Psoas muscle (tissue), 8 donors: ENCODE results near the gene SGSH. TPM values are rescaled to one million over a fixed set of nuclear protein-coding genes. Genes with fewer than 3 reads are reported as not detected.

Source experiments
- ATAC-seq, 4 donors: fragments of 200-7000 bp; cut with Tn5 transposase; one replicate each; pipeline ENCODE4 v1.9.1; 2020; ENCODE audit warnings: moderate library complexity in 3 of 4, mild to moderate bottlenecking in 2 of 4
- DNase-seq, 2 donors: peaks; one replicate each; pipeline ENCODE4 v3.0.0-alpha.2; 2020
- H3K27ac ChIP-seq: fragments of 200-600 bp; one replicate; pipeline ENCODE4 v1.8.0; 2022
- H3K27me3 ChIP-seq, 3 donors: fragments of 200-600 bp in 1 of 3; one replicate each; pipeline versions ENCODE4 v1.6.1 to v1.8.0; 2013 to 2022; ENCODE audit warnings: low read length in 2 of 3, mild to moderate bottlenecking in 2 of 3, moderate library complexity in 1 of 3; ENCODE audit not compliant: insufficient read depth in 3 of 3
- H3K36me3 ChIP-seq, 2 donors: fragments of 200-600 bp in 1 of 2; one replicate each; pipeline versions ENCODE4 v1.6.1 to v1.8.0; 2013 to 2022; ENCODE audit warnings: low read depth in 1 of 2, mild to moderate bottlenecking in 1 of 2, moderate library complexity in 1 of 2; ENCODE audit not compliant: insufficient read depth in 1 of 2
- H3K4me1 ChIP-seq: fragments of 200-600 bp; one replicate; pipeline ENCODE4 v1.8.0; 2022
- H3K4me3 ChIP-seq: fragments of 200-600 bp; one replicate; pipeline ENCODE4 v1.8.0; 2022; ENCODE audit warnings: mild to moderate bottlenecking
- H3K9me3 ChIP-seq: fragments of 200-600 bp; one replicate; pipeline ENCODE4 v1.8.0; 2022
- WGBS, 3 donors: extraction: QIAGEN DNeasy Blood & Tissue Kit; methylation state at CpG; one replicate each; pipeline versions ENCODE4 v1.1.6 to v1.1.7; 2013; 5-methylcytosine and 5-hydroxymethylcytosine counted together
- intact Hi-C, 2 donors: fragments of 100-400 bp; cut with DNase I; formaldehyde crosslinking; loops; one replicate each; pipeline versions ENCODE4 v1.11.0 to v1.14.2; 2022
- long read RNA-seq, 2 donors: library from polyadenylated mRNA; unstranded; transcript quantifications; one replicate each; pipeline ENCODE4 v2.0.0, GENCODE V29; 2021
- polyA plus RNA-seq, 3 donors: library from polyadenylated mRNA; stranded (reverse); fragments of 200-250 nt; gene quantifications; one replicate each; pipeline ENCODE4 v1.2.3, GENCODE V29; 2013
- total RNA-seq, 4 donors: library from RNA; stranded (reverse); fragmentation: NEBNext Ultra II Directional in 2 of 4; extraction: Animal tissue kit (Norgen Biotek cat#: 25700) in 2 of 4; gene quantifications; one replicate each; pipeline versions ENCODE4 v1.2.1 to v1.2.4, GENCODE V29; 2021 to 2023
- TF ChIP-seq, protein P1 (sequence below): fragments of 200-600 bp; IDR thresholded peaks from one replicate; pipeline ENCODE4 v1.8.0; 2022; ENCODE audit warnings: antibody characterized with exemption
- donor health status: healthy with polysubstance abuse.
- donor health status: DM: no; HTN: no; CAD: no; lungs with moderate emphysema.
- donor health status: Bipolar disorder and iron deficiency.
- donor health status: healthy.
- donor health status: DM: yes; HTN: yes; CAD: no.
- donor health status: DM: no; HTN: no; CAD: no.
- donor health status: DM: no; HTN: no; CAD: no.
- donor health status: DM: yes; HTN: yes; CAD: no.

The SGSH gene
- total RNA-seq: 10 to 100 TPM in 3 of 4 donors, 1 to 10 TPM in 1; 4.9 to 16.6 (median 13.0) TPM
- polyA plus RNA-seq: 1 to 10 TPM; 4.7 to 5.6 (median 4.8) TPM
- long read RNA-seq, donor 1, transcript SGSH-201 (8 exons, 2,784 nt): major isoform, 6 of 14 reads
- long read RNA-seq, donor 1, partial matches to known transcripts: 2 of 14 reads
- long read RNA-seq, donor 1, other reads (novel, unspliced or antisense): 6 of 14 reads
- long read RNA-seq, donor 2, transcript SGSH-201 (8 exons, 2,784 nt): major isoform, 7 of 27 reads
- long read RNA-seq, donor 2, partial matches to known transcripts: 13 of 27 reads
- long read RNA-seq, donor 2, other reads (novel, unspliced or antisense): 7 of 27 reads

DNA sequence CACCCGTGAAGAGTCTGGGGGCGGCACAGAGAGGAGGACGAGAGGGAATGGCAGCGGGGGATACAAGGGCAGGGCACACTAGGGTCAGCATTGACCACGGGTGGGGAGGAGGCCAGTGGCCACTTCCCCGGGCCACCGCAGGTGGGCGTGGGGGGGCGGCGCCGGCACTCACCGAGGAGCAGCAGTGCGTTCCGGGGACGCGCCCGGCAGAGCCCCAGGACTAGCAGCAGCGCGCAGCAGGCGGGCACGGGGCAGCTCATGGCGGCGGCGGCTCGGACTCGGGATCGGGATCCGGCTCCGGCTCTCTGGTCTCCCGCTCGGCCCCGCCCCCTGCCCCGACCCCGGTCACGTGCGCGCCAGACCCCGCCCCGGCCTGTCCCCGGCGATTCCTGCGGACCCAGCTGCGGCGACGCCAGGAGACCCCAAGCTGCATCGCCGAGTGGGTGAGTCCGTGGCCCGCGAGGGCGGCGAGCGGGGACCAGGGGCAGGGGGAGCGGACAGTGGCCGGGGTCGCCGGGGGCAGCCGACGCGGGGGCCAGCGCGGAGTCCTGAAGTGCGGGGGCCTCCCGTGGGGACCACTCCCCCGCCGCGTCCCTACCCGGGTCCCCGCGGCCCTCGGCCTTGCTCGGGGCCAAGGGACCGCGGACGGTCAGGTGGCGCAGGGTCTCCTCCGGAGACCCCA lies at the start of gene SGSH, which contains the start of gene SLC26A11:
Gene SGSH, minus strand, starts transcription at position 280 of the 682 bp plus-strand sequence. Its CDS starts 20 bp downstream, at position 260.
Gene SLC26A11, plus strand, starts transcription at position 374 of the 682 bp plus-strand sequence. CDS start 1,134 bp downstream, outside the sequence.
- Histone ChIP-seq H3K9me3 (no peaks in the 10 kb centered on the region), H3K27ac (peak within 1 kb of the TSS; percentile 89), H3K4me3 (peak within 1 kb of the TSS; percentile 96), H3K4me1 (peaks cover 6% of the 10 kb centered on the region), H3K27me3 (no peaks in the 10 kb centered on the region), H3K36me3 (peaks cover 0 to 31% of the 10 kb centered on the region in 2 donors)
- ATAC-seq (peak; percentile 84 to 91 (median 87)), DNase-seq (peak; percentile 87 to 90)
- intact Hi-C loops: no loop called here
- TF ChIP-seq, protein P1, sequence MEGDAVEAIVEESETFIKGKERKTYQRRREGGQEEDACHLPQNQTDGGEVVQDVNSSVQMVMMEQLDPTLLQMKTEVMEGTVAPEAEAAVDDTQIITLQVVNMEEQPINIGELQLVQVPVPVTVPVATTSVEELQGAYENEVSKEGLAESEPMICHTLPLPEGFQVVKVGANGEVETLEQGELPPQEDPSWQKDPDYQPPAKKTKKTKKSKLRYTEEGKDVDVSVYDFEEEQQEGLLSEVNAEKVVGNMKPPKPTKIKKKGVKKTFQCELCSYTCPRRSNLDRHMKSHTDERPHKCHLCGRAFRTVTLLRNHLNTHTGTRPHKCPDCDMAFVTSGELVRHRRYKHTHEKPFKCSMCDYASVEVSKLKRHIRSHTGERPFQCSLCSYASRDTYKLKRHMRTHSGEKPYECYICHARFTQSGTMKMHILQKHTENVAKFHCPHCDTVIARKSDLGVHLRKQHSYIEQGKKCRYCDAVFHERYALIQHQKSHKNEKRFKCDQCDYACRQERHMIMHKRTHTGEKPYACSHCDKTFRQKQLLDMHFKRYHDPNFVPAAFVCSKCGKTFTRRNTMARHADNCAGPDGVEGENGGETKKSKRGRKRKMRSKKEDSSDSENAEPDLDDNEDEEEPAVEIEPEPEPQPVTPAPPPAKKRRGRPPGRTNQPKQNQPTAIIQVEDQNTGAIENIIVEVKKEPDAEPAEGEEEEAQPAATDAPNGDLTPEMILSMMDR: peak; percentile 10
- WGBS, 3 donors: 1% methylated on average over 23 to 77 of the region's 77 CpGs

DNA sequence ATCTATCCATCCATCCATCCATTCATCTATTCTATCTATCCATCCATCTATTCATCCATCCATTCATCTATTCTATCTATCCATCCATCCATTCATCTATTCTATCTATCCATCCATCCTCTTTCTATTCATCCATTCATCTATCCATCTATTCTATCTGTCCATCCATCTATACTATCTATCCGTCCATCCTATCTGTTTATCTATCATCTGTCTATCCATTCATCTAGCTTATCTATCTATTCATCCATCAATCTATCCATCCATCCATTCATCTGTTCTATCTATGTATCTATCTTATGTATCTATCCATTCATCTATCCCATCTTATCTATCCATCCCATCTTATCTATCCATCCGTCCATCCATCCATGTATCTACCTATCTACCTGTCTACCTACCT lies 49.3 kb upstream of the SGSH start:
- H3K36me3 ChIP-seq: peaks cover 0 to 69% of the 10 kb centered on the region in 2 donors
- 92 to 97% (median 93%) methylated on average over 2 of the region's 2 CpGs for WGBS, 3 donors
- H3K4me1 ChIP-seq: no peaks in the 10 kb centered on the region
- TF ChIP-seq, protein P1: no peak
- H3K4me3 ChIP-seq: no peak overlapping the region
- ATAC-seq (no peak), DNase-seq (no peak)
- no peaks in the 10 kb centered on the region for H3K9me3 ChIP-seq
- H3K27me3 ChIP-seq: no peaks in the 10 kb centered on the region
- intact Hi-C loops: no loop called here
- H3K27ac ChIP-seq: no peak overlapping the region

DNA sequence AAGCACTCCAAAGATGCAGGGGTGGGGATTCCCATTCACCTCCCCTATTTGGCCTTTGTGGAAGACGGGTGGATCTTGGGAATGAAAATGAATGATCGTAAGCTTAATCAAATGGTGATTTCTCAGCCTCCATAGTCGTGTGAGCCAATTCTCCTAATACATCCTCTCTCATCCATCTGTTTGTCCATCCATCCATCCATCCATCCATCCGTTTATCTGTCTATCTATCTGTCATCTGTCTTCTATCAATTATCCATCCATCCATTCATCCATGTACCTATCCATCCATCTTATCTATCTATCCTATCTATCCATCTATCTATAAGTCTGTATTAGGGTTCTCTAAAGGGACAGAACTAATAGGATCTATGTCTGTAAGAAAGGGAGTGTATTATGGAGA lies 48.3 kb upstream of the SGSH start:
- H3K27me3 ChIP-seq: no peaks in the 10 kb centered on the region
- H3K4me1 ChIP-seq: peaks cover 7% of the 10 kb centered on the region
- intact Hi-C loops: no loop called here
- DNase-seq (no peak), ATAC-seq (no peak)
- H3K4me3 ChIP-seq: no peak overlapping the region
- H3K9me3 ChIP-seq: no peaks in the 10 kb centered on the region
- TF ChIP-seq, protein P1: no peak
- H3K27ac ChIP-seq: no peak overlapping the region
- peaks cover 0 to 61% of the 10 kb centered on the region in 2 donors for H3K36me3 ChIP-seq
- 84 to 94% (median 88%) methylated on average over 4 of the region's 4 CpGs for WGBS, 3 donors

DNA sequence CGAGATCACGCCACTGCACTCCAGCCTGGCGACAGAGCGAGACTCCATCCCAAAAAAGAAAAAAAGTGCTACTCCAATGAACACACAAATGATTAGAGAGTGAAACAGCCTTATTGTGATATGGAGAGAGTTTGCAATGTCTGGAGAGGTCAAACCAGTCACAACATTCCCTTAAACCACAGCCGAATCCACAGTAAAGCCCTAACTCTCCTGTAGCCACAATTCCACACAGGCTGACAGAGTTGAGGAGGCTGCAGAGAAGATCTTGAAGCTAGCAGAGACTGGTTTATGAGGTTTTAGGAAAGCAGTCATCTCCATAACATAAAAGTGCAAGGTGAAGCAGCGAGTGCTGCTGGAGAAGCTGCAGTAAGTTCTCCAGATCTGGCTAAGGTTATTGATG lies 47.3 kb upstream of the SGSH start:
- ATAC-seq (no peak), DNase-seq (no peak)
- H3K4me3 ChIP-seq: no peak overlapping the region
- peaks cover 0 to 57% of the 10 kb centered on the region in 2 donors for H3K36me3 ChIP-seq
- intact Hi-C loops: no loop called here
- H3K27ac ChIP-seq: no peak overlapping the region
- TF ChIP-seq, protein P1: no peak
- no peaks in the 10 kb centered on the region for H3K9me3 ChIP-seq
- no peaks in the 10 kb centered on the region for H3K27me3 ChIP-seq
- peaks cover 16% of the 10 kb centered on the region for H3K4me1 ChIP-seq
- WGBS, 3 donors: 98% methylated on average over 6 of the region's 6 CpGs
